Hematopoietic multipotent progenitor cell treated with erythropoietin and hydrocortisone succinate and interleukin-3 and kit ligand, for 4 days (in vitro differentiated cells): ENCODE data around the gene ATG3.
"Not testable (repeated sequence)": the region's sequence is repeated elsewhere in the genome, so short reads cannot be mapped to it uniquely, and the experiment has no call there.

Experiments used
- DNase-seq: peaks from one replicate; pipeline ENCODE4 v3.0.0-alpha.2; 2015

The ATG3 gene

DNA sequence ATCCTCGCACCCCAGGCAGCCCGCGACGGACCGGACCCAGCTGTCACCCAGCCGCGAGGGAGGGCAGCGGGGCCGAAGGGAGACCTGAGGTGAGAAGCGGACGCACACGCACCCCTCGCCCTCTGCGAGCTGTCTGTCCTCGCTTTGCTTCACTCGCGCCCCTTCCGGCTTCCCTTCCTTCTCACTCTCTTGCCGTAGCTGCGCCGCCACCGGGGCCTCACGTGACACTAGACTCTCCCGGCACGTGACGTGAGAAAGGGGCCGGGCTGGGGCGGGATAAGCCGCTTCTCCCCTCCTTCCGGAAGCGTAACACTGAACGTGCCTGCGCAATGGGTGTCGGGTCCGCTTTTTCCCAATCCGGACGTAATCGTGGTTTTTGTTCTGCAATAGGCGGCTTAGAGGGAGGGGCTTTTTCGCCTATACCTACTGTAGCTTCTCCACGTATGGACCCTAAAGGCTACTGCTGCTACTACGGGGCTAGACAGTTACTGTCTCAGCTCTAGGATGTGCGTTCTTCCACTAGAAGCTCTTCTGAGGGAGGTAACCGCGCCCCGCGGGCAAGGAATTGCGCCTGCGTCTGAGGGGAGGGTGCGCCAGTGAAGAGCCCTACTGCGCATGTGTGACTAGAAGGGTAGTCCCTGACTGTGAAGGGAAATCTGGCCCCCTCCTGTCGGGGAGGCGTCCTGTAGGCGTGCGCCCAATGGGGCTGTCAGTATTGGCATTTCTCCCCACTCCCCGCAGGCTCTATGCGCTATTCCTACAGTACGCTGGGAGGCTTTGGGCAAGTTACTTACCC is at the start of gene ATG3, which contains the start of gene SLC35A5:
Gene ATG3 (minus strand): TSS at position 229 of the 796 bp plus-strand sequence. CDS start 434 bp downstream, outside the sequence.
Gene SLC35A5 (plus strand): TSS at position 312 of the 796 bp plus-strand sequence. CDS start 1,359 bp downstream, outside the sequence.
- peak; percentile 99 for DNase-seq

DNA sequence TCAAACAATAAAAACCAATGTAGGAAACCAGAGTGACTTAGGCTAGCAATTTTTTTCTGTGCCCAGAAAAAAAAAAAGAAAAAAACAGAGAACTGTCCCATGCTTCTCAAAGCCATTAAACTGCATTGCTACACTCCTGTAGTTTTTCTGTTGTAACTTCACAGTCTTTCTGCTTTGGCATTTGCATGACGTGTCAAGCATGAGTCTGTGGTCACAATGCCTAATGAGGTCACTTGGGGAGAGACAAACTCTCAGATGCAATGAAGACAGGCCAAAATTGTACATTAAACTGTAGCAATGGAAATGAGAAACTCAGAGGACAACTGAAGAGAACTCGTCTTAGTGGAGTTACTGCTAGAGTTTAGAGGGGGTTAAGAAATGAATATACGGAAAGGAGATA is 48.4 kb upstream of the ATG3 start:
- DNase-seq, result peak; percentile 13

DNA sequence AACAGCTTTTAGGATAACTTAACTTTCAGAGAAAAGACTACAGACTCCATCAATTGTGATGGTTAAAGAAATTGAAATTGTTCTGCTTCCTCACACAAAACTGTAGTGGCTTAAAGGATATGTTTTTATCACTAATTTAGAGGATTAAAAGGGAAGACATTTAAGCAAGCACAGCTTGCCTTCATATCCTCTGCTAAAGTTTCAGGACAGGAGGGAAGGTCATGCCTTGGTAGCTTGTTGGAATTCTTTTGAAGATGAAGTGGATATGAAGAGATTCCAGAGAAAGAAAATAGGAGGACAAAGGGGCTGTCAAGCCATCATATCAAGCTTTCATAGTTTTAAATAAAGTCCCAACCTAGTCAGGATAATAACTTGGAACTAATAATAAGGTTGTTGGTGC is 46.1 kb upstream of the ATG3 start:
- no peak for DNase-seq

DNA sequence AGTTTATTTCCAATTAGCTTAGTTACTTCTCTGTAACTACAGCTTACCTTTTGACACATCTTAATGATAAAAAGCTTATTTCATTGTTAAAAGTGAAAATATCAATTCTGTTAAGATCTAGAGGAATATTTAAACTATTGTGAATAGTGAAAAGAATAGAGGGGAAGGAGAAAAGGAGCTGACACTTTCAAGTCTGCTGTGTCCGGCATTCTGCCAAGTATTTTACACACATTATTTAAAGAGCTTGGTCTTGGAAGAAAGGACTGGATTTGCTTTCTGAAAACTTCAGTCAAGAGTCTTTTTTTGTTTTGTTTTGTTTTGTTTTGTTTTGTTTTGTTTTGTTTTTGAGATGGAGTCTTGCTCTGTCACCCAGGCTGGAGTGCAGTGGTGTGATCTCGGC is 44.3 kb upstream of the ATG3 start:
- DNase-seq, result no peak

DNA sequence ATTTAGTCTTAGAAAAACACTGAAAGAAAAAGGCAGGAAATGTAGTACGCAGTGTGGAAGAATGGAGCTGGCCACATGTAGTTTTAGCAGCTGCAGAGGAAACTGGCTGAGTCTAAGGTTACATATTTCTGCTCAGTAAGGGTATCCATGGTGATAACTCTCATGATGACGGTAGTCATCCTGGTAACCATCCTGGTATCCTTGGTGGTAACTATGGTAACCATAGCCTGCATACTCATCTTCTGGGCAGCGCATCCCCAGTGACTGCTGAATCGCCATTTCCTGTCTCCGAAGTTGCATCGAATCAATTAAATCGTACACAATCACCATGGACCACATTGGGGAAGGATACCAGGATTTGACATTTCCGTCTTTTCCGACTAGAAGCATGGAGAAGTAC is 43.5 kb upstream of the ATG3 start:
- peak; percentile 26 for DNase-seq

DNA sequence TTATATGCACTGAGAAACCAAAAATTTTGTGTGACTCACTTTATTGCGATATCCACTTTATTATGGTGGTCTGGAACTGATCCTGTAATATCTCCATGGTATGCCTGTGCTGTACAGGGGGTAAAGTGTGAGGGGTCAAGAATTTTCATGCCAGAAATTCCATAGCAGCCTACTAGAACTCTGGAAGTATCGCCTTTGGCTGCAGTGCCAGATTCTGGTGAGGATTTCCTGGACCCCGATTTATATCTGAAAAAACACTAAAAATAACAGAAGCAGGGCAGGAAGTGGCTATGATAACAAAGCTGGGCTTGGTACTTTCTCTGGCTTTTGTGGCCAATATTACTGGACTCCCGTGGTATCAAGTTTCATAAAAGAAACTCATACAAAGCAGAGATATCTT is 42.8 kb upstream of the ATG3 start:
- DNase-seq, result peak; percentile 63

DNA sequence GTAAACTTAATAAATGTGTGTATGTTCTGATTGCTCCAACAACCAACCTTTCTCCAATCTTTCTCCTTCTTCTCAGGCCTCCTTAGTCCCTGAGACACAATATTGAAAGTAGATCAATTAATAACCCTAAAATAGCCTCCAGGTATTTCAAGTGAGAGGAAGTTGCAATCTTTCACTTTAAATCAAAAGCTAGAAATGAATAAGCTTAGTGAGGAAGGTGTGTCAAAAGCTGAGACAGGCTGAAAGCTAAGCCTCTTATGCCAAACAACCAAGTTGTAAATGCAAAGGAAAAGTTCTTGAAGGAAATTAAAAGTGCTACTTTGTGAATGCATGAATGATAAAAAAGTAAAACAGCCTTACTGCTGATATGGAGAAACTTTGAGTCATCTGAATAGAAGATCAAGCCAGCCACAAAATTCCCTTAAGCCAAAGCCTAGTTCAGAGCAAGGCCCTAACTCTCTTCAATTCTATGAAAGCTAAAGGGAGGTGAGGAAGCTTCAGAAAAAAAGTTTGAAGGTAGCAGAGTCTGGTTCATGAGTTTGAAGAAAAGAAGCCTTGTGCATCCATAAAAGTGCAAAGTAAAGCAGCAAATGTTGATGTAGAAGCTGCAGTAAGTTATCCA is 40.6 kb upstream of the ATG3 start:
- no peak for DNase-seq

DNA sequence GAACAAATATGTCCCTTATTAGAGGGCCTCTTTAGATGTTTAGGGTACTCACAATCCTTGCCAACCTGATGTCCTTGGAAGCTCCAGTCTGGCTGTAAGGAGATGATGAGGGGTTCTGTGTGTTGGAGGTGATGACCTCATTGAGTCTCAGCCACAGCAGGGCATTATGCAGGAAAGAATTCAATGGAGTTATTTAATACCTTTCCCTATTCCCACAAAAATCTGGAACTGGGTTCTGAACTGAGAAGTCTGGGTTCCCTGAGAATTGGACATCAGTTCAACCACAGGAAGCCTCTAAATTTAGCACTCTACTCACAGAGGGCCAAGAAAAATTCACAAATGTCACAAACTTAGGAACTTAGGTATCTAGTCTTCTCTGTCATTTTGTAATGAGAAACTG is 37.0 kb upstream of the ATG3 start:
- no peak for DNase-seq

DNA sequence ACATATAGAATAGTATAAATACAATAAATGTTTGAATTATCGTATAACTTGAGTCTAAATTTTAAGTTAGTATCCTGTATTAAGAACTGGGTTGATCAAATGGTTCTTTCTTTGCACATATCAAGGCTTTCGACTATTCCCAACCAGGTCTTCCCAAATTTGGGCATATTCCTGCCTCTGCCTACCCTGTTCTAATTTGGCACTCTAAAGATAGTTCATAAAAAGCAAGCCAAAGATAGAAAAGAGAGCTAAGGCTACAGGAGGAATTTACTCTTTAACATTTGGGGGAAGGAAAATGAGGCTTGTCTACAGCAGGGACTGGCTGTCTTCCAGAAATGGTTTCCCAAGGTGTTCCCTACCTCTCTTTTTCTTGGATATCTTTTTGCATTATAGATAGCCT is 36.2 kb upstream of the ATG3 start:
- DNase-seq, result no peak

DNA sequence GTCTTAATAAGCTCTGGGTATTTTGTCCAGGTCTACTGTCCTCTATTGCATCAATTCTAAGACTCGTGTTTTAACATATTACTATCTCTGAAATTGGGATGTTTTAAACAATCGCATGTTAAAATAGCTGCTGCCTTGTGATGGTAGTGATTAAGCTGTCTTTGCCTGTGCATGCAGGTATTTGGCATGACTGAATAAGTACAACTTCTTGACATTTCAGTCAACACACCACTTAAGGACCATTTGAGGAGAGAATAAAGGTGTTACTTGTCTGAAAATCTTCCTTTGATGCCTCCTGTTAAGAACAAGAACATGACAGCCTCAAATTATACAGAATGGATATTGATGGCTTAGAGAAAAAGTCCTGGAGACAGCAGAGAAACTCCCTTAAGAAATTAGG is 33.1 kb upstream of the ATG3 start:
- DNase-seq, result no peak

DNA sequence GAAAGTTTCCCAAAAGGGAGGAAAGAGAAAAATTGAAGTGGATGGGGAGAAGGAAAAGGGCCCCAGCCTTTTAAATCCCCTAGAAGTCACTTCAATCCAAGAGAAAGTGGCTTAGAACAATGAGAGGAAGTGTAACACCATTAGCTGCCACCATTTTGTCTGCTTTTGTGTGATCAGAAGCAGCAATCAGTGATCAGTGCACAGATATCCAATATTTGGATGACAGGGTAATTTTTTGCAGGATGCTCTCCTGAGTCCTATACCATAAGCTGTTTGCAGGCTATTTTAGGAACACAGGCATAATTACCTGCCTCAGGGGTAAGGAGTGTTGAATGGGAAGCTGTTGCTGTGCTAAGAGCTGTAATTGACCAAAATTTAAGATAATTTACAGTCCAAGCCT is 31.5 kb upstream of the ATG3 start:
- no peak for DNase-seq

DNA sequence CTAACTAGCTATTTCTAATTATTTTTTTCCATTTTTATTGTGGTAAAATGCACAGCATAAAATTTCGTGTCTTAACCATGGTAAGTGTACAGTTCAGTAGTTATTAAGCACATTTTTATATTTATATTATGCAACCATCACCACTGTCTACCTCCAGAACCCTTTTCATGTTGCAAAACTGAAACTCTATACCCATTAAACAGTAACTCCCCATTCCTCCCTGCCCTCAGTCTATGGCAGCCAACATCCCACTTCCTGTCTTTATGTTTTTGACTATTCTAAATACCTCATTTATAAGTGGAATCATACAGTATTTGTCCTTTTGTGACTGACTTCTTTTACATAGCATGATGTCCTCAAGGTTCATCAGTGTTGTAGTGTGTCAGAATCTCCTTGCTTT is 25.6 kb upstream of the ATG3 start:
- no peak for DNase-seq

DNA sequence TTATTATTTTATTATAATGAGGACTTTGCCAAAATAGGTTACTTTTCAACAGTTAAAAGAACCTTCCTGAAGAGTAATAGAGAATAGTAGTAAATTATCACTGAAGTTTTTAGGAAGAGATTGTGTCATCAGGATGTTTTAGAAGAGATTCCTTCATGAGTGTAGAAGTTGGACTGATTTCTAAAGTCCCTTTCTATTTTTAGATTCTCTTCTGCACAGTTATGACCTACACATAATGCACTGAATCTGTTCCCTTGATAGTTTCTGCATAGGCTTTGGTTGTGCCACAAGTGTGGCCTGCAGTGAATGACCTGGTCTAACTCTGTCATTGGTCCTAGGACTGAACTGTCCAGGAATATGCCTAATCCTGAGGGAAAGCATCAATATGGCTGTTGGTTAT is 24.0 kb upstream of the ATG3 start:
- DNase-seq, result no peak

DNA sequence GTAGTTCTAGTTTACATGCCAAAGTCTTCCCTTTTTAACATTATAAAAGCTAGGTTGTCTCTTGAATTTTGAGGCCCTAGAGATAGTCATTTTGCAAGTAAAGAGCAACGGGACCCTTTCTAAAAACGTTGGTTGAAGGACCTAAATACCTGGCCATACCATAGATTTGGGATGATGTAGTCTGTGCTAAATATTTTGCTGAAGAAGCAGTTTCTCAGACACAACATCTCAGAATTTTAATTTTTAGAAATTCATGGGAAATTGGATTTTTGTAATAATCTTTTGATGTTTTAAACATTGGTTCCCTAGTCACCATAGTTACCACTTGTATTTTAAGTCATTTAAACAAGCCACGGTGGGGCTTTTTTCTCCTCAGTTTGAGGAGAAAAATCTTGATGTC is 21.3 kb upstream of the ATG3 start:
- DNase-seq, result no peak

DNA sequence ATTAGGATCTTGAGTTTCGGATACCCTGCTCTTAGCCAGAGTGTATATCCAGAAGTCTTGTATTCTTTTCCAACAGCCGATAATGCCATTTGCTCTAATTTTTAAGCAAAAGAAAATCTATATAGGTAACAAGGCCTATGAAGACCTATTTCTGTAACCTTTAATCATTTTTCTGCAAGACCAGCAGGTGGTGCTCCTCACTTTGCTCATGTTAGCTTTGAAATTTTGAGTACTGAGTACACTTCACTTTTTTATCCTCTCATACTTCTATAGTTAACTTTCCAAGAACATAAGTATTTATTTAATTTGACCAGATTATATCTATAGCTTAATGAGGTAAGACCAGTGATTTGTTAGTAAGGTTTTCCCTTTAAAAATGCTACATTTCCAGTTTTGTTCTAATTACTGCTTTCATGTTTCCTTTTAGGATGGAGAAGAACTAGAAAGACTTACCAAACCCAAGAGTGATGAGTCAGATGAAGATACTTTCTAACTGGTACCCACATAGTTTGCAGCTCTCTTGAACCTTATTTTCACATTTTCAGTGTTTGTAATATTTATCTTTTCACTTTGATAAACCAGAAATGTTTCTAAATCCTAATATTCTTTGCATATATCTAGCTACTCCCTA is 20.6 kb upstream of the ATG3 start:
- DNase-seq, result peak; percentile 75

DNA sequence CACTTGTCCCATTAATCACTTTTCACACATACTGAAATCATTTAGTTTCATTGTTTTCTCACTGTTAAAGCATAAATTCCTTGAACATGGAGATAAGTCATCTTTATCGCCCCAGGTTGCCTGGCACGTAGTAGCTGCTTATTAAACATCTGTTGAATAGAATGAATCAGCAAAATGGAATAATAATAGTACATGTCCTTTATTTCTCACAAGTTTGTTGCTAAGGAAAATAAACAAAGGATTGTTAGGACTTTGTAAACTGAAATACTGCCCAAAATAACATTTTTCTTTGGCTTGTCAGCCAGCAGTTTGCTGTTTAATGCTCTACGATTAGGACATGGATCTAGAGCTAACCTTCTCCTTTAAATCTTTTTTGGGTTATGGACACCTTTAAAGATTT is 17.9 kb upstream of the ATG3 start:
- DNase-seq, result no peak

DNA sequence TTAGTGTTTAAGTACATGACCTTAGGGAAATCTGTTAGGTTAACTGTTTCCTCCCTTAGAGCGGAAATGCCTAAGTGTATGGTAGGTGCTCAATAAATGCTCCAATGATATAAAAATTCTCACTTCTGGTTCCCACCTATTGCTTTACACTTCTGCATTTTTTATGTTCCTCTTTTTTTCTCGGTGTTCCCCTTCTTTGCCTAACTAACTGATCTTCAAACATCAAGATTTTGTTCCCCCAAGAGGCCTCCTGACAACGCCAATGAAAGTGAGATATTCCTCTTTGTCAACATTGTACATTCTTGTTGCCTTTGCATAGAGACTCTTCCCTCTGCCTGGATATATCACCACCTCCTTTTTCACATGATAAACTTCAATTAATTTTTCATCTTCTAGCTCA is 17.5 kb upstream of the ATG3 start:
- DNase-seq, result peak; percentile 68

DNA sequence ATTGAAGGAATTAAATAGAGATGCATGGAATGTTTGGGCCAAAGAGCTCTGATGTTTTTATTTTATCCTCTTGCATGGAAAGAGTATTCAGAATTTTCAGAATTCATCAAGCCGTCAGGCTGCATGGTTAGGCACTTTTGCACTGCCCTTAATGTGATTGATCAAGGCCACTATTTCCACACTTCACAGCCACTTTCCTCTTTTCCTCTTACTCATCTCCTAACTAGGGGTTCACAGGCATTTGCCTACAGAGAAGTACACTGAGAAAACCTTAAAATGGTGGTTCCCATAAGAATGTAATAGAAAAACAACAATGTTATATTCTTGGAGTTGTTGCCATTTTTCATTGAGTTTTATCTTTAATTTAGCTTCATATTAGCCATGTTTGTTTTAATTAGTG is 10.9 kb upstream of the ATG3 start:
- DNase-seq, result no peak

DNA sequence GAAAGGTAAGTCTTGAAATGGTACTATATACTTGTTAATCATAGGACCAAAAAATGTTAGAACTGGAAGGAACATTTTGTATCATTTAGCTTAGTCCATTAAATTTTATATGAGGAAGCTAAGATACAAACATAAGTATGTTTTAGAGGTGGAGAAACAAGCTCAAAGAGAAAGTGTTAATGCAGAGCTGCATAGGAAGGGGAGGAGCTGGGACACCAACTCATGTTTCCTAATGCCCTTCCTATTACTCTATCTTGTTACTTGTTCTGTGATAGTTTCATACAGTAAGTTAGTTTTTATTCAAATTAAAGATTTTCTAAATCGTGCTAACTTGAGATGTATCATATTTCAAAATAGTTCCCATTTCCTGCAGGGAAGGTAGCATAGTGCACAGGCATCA is 7.5 kb upstream of the ATG3 start:
- no peak for DNase-seq

DNA sequence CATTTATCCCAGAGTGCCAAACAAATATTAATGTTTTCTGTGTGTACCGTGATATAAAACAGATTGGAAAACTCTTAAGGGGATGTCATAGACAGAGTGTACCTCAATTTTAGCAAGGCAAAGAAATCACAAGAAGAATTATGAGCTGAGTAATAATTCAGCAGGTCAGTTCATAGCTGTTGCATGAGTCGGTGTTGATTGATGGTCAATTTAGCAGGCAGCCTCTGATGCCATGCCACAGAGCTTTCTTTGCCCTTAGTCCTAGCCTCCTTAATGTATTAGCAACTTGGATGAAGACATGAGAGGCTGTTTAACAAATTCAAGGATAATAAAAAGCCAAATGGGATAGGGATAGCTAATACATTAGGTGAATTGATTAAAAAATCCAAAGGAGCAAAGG is 6.9 kb upstream of the ATG3 start:
- DNase-seq, result no peak

DNA sequence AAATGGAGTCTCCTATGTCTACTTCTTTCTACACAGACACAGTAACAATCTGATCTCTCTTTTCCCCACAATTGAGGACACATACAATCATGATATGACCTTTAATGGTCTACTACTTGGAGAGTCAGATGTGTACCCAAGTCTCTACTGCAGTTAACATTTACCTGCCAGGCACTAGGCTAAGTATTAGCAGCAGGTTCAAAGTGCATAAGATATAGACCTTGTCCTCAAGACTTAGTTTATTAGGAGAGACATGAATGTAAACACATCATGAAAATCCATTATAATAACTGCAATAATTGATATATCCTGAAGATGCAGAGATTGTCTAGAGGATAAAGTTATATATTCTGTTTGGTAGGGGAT is 3.2 kb upstream of the ATG3 start:
- no peak for DNase-seq

DNA sequence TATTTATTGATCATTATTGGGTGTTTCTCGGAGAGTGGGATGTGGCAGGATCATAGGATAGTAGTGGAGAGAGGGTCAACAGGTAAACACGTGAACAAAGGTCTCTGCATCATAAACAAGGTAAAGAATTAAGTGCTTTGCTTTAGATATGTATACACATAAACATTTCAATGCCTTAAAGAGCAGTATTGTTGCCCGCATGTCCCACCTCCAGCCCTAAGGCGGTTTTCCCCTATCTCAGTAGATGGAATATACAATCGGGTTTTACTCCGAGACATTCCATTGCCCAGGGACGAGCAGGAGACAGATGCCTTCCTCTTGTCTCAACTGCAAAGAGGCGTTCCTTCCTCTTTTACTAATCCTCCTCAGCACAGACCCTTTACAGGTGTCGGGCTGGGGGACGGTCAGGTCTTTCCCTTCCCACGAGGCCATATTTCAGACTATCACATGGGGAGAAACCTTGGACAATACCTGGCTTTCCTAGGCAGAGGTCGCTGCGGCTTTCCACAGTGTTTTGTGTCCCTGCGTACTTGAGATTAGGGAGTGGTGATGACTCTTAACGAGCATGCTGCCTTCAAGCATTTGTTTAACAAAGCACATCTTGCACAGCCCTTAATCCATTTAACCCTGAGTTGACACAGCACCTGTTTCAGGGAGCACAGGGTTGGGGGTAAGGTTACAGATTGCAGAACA is 2.6 kb upstream of the ATG3 start:
- DNase-seq, result not testable (repeated sequence)

DNA sequence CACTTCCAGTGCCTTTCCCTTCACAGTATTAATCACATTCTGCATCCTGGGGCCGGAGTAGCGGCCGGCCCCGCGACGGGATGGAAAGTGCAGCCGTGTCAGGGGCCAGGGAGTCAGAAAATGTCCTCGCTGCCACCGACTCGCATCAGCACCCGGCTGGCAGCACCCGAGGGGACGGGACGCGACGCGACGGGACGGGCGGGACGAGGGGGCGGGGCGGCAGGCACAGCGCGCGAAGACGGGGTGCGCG is 353 bp downstream of the ATG3 start:
- no peak for DNase-seq
